DMS153 (cell line): ENCODE results near the gene ADRM1.

Source experiments
- DNase-seq: peaks from one replicate; lab custom pipeline; 2025; lab: John Stamatoyannopoulos, UW

The ADRM1 gene

DNA sequence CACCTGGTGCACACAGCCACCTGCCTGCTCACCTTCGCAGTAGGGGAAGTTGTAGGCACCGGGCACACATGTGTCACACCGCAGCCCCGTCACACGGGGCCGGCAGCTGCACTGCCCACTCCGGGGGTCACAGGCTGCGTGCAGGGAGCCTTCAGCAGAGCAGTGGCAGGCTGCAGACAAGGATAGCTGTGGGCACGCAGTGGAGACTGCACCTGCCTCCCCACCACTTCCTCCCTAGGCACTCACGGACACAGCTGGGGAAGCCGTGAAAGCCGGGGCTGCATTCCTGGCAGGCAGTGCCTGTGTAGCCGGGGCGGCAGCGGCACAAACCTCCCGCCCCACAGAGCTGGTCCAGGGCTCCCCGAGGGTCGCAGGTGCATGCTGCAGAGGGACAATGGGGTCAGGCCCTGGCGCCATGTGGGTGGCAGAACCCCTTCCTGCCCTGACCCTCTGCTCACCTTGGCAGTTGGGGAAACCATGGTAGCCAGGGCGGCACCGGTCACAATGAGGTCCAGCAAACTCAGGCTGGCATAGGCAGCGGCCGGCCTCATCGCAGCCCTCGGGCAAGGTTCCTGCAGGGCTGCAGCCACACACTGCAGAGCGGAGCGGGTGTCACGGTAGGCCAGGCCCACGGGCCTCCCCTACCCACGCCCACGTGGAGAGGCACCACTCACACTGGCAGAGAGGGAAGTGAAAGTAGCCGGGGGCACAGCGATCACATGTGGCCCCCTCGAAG, 34.9 kb downstream of the ADRM1 start:
- DNase-seq, result no peak

DNA sequence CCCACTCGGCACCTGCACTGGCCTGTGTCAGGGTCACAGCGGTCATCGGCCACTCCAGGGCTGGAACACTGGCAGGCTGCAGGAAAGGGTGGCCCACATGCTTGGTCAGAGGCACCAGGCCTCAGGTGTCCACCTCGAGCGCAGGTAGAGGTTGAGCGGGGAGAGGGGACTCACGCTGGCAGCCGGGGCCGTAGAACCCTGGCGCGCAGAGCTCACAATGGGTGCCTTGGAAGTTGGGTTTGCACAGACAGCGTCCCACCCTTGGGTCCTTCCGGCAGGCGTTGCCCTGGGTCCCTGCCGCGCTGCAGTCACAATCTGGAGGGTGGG, 35.5 kb downstream of the ADRM1 start:
- no peak for DNase-seq

DNA sequence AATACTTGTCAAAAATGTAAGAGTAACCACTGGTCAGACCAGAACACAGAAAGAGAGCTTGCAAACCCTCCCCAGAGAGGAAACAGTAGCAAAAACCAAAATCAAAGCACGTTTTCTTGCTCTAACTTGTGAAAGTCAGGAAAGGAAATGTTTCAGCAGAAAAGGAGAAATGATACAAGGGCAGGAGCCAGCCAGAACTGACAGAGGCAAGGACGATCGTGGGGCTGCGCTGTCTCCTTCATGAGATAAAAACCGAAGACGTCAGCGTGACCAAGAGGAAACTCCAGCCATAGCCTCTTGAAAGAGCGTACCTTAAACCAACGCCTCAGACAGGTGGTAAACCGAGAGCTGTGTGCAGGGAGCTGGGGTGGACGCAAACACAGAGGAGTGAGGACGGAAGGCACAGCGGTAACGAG, 36.9 kb downstream of the ADRM1 start:
- DNase-seq, result no peak

DNA sequence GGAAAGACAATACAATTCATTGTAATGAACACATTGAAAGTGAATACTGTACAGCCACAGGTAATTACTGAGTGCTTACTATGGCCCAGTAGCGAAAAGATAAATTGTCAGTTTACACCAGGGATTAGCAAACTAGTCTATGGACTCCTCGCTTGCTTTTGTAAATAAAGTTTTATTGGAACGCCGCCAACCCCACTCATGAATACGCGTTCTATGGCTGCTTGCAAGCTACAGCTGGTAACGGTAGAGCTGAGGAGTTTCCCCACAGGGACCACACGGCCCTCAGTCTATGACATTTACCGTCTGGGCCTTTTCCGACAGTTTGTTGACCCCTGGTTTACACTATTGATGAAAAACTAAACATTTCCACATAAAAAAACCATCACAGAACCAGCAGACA, 40.1 kb downstream of the ADRM1 start:
- peak; percentile 13 for DNase-seq

DNA sequence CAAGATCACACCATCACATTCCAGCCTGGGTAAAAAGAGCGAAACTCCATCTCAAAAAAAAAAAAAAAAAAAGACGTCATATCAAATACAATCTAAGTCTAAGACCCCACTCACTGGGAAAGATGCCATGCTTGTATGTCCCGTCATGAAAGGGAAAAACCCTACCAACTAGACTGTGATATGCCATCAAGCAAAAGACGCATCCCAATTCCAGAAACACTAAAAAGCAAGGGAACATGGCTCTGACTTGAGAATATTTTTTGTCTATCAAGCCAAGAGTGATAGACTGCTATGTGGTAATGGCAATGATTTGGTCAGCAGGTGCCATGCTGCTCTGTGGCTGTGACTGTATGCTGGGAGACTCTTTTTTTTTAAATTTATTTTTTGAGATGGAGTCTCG, 41.3 kb downstream of the ADRM1 start:
- DNase-seq, result no peak

DNA sequence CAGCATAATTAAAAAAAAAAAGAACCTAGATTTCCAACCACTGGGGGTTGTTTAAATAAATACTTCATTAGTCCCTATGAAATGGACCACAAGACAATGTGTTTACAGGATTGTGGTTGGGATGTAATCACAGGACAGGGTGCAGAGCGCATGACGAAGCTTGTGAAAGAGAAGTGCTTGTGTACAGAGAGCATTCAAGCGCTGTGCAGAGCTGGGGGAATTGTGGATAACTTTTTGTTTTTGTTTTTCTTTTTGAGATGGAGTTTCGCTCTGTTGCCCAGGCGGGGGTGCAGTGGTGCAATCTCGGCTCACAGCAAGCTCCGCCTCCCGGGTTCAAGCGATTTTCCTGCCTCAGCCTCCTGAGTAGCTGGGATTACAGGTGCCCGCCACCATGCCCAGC, 42.0 kb downstream of the ADRM1 start:
- no peak for DNase-seq

DNA sequence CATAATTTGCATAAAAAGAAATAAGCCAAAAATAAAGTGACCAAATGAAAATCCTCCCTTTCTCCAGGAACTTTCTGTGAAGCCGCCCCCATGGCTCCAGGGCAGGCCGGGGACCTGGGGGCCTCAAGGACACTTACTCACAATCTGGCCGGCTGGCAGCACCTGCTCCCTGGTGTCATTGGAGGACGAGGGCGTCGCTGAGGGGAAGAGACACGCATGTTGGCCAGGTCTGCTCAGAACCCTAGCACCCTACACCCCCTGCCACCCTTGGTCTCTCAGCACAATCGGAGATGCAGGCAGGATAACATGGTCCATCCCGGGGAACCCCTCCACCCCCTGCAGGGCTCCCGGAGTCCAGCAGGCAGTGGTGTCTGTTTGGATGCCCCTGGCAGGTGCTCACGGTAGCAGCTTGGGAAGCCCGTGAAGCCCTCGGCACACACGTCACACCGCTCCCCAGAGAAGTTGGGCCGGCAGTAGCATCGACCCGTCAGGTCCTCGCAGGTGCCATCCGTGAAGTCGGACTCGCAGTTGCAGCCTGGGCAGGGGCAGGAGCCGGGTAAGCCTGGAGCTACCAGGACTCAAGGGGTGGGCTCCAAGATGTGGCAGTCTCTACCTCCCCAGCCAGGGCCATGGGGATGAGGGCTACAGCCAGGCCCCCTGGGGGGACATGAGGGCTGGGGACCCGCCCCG, 43.0 kb downstream of the ADRM1 start:
- DNase-seq, result no peak

DNA sequence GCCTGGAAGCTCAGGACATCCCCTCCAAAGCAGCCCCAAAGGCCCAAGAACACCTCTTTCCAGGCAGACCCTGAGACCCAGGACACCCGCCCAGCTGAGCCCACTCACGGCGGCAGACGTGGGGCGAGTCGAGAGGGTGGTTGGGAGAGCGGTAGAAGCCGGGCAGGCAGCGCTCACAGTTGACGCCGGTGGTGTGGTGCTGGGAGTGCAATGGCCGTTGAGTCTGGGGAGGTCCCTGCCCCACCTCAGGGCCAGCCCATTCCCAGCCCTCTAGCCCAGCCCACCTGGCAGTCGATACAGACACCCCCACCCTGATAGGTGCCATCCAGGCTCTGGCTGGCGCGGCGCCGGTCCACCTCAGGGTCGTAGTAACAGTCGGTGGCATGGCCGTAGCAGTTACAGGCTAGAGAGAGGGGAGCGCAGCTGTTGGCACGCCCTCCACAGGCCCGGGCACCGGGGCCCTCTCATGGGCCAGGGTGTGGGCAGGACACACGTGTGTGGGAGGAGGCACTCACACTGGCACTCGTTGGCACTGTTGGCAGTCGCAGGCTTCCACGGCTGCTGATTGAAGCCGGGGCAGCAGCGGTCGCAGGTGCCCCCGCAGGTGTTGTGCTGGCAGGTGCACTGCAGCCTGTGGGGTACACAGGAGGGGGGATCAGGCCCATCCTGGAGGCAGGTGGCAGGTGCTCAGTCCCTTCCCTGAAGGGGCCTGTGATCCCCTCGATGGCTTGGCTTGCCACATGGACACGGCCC, 43.8 kb downstream of the ADRM1 start:
- no peak for DNase-seq

DNA sequence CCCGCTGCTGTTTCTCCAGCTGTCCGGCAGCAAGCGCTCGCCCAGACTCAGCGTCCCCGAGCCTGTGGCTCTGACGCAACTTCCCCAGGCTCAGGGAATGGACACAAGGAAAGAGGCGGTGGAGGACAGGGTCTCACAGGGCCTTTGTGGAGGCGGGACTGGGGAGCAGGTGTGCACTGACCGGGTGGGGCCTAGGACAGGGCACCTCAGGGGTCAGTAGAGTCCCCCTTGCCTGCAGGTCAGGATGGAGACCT, 44.3 kb downstream of the ADRM1 start:
- DNase-seq, result no peak

DNA sequence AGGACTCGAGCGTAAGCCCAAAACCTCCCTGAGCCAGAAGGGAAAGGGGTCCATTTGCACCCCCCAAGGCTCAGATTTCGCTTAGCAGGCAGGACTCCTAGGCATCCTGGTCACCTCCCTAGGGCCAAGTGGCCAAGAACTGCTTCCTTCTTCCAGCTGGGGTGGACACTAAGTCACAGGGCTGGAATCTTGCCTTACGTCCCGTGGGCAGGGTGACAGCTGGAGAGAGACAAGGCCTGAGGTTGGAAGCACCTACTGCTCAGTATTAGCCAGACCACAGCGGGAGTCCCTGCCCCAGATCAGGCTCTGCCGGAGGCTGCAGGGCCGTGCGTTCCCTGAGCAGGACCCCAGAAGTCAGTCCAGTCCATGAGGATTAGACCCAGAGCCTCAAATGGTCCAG, 44.6 kb downstream of the ADRM1 start:
- no peak for DNase-seq

DNA sequence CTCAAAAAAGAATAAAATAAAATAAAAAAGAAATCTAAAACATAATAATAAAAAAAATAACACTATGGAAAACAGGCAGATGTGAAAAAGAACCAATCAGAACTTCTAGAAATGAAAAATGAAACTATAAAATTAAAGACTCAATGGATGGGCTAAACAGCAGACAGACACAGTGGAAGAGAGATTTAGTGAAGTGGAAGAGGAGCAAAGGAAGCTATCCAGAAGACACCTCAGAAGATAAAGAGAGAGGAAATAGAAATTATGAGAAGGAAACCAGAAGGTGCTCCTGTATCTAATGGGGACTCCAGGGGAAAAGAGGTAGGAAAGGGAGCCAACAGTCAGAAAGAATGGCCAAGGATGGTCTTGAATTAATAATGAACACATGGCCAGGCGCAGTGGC, 45.8 kb downstream of the ADRM1 start:
- no peak for DNase-seq

DNA sequence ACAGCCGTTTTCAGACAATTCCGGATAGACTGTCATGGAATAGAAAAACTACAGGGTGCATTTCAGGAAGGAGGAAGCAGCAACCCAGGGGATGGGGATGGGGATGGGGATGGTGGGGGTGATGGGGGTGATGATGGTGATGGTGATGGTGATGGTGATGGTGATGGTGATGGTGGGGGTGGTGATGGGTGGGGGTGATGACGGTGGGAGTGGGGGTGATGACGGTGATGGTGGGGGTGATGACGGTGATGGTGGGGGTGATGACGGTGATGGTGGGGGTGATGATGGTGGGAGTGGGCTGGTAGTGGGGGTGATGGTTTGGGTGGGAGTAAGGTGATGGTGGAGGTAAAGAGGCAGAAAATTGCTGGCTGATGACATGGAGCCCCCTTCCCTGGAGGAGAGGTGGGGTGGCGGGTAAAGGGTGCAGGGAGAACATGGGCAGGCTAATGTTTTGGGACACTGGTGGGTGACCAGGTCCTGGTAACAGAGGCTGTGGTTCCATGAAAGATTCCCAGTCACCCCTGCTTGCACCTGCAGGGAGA, 46.8 kb downstream of the ADRM1 start:
- no peak for DNase-seq

DNA sequence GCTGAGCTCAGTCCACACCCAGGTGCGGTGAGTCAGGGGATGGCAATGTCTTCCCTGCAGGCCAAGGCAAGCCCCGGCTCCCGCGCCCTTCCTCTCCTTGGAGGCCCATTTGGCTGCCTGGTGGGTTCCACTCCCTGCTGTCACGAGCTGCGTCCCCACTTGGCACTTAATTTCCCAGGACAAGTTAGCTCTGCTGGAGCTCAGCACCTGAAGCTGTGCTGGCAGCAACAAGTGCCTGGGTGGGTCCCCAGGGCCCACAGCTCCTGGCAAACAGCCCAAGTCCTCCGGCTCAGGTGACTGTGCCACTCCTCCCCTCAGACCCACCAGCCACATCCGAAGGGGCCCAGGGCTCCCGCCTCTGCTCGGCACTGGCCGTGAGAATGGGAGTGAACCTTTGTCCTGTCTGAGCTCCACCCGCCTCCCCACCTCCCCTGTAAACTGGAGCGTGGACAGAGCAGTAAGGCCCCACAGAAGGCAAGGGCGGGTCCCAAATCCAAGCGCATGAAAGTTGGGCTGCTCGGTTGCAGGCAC, 47.4 kb downstream of the ADRM1 start:
- peak; percentile 61 for DNase-seq

DNA sequence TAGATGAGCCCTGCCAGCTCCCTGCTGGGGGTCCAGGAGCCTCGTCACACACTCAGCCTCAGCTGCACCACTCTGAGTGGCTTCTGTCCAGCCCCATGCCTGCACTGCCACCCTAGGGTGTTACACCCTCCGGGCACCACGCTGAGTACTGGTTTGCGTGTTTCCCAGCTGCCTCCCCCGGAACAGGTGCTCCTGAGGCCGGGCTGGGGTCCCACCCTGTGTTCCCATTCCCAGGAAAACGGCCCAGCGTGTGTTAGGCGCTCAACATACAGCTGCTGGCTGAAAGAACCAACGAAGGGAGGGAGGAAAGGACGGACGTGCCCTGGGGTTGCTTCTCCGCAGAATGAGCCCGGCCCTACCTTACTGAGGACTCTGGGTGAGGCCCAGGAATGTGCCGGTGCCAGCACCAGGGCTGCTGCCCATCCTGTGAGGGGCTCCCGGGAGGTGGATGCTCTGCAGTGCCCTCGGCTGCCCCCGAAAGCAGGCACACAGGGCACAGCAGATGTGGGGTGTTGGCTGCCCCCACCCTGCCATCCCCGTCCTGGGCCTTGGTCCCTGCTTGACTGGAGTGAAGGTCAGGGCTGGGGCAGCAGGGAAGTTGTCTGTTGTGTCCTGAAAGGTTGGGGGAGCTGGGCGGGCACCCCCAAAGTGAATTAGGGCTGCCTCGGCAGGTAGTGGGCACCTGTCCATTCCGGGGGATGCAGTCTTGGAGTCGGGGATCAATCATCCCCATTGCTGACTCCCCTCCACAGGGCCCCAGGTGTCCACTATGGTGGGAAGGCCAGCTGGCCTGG, 48.0 kb downstream of the ADRM1 start:
- DNase-seq, result no peak

DNA sequence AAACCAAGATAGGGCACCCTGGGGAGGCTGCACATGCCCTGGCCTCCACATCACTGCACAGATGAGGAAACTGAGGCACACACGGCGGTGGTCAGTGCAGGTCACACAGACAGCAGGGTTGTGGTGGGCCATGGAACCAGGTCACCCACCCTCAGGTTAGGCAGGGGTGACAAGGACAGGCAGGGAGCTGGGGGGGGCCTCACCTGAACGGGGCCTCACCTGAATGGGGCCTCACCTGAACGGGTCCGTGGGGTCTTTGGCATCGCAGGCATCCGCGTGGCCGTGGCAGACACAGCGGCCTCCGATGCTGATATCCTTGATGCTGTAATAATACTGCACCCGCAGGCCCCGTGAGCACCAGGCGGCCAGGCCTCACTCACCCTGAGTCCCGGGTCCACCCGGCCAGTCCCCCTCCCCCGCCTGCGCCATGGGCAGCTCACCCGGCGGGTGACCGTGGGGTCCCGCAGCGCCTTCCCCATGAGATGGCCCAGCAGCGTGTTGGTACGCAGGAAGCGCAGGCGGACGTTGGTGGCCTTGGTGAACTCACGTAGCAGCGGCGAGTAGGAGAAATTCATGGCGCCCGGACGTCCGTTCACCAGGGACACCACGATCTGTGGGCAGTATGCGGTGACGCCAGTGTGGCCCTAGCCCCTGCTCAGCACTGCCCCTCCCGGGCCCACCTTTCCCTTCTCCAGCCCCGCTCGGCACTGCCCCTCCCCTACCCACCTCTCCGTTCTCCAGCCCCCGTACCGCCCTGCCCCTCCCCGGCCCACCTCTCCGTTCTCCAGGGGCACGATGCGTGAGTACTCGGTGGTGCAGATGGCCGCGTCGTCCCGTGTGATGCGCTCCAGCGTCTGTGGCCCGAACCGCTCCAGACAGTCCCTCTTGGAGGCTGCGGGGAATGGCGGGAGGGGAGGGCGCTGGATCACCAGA, 48.9 kb downstream of the ADRM1 start:
- no peak for DNase-seq

DNA sequence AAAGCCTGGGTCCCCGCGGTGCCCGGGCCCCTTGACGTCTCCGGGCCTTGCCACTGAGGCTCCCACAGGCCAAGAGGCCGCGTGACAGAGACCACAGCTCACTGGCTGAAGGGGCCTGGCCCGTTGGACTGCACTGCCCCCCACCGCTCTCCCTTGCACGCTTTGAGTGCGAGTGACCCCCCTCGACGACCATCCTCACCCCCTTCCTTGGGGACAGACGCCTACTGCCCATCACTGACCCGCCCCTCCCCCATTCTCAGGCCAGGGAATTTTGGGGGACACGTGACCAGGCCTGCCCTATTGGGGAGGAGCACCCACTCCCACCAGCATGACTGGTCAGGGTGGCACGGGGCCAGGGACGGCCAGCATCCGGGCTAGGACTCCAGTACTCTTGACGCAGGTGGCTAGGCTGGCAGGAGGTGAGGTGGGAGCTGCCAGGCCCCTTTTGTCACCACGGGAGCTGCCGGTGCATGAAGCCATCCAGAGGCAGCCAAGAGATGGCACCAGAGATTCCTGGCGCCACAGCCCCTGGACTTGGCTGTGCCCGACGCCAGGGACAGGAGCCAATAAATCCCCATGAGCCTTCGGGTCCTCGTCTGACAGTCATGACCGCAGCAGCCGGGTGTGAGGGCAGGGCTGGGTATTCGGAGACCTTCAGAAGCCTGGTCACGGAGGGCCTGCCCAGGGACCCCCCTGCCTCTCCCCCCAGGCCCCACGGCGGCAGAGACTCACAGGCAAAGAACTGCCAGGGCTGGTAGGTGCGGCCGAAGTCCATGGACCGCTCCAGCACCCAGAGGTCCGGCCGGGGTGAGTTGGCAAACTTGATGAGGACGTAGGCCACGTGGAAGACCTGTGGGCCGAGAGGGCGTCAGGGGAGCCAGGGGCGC, 49.8 kb downstream of the ADRM1 start:
- no peak for DNase-seq

DNA sequence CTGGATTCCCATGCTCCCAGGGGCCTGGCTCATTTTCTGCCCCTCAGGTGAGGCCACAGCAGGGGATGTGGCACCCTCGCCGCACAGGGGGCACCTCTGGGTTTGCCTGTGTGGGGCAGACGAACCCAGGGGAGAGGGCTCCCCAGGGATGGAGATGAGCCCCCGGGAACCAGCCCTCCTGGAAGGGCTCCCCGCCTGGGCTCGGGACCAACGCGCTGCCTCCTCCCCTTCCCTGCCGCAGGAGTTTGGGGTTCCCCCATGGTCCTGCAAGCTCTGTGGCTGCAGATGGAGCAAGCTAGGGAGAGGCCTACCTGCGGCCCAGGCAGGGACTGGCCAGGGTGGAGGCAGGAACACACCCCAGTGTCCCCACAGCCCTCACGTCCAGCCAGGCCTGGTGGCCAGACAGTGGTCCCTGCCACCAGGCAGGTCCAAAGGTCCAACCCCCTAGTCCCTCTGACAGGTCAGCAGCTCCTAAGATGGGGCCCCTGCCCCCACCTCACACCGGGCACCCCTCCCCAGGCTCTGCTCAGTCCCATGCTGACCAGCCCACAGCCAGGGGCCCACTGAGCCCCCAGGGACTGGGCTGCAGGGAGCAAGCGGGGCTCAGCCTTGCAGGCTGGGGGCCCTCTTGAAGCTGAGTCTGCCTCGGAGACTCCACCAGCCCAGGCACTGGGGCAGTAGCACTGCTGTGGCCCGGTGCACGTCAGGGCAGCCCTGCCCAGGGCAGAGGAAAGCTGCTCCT, 50.7 kb downstream of the ADRM1 start:
- no peak for DNase-seq

DNA sequence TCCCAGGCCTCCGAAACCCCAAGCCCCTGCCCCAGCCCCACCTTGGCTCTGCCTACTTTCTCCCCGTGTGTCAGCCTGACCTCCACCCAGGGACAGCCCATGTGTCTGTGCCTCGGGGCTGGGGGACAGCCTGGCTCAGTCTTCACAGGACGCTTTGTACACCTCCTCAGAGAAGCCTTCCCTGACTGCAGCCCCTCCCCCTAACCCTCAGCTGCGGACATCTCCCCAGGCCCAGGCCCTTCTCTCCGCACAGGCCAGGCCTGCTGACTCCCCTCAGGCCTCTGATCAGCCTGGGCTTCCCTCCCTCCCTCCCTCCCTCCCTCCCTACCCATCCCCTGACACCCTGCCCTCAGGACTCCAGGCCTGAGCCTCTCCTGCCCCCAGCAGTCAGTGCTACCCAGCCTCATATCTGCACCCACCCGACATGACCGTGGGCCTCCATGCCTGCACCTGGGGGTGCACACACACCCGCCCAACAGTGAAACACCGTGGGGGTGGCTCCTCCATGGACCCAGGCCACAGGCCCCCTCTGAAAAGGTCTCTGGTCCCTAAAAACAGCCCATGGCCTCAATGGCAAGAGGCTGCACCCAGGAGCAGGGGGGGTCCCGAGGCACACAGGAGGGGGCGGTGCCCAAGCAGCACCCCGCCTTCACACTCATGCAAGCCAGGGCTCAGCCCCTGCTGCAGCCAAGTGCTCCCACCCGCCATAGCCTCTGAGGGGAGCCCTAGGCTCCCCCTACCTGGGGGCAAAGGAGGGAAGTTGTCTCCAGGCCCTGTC, 51.4 kb downstream of the ADRM1 start:
- DNase-seq, result no peak
